Hypothalamus (tissue), 51 donors: Measurements from ENCODE around the gene SRI.

Source experiments
- DNase-seq, 51 donors: peaks; one replicate each; lab custom pipeline; 2025; lab: John Stamatoyannopoulos, UW

The SRI gene

GRCh38 chr7:88226886-88227516, 7.2 kb upstream of the SRI start:
- no peak for DNase-seq

GRCh38 chr7:88226201-88226600, 6.4 kb upstream of the SRI start:
- DNase-seq: no peak

GRCh38 chr7:88224601-88225275, 4.9 kb upstream of the SRI start:
- no peak for DNase-seq

GRCh38 chr7:88223265-88223664, 3.4 kb upstream of the SRI start:
- no peak for DNase-seq

GRCh38 chr7:88218836-88219605, 817 bp downstream of the SRI start:
- peak in 41 of 51 donors; percentile 0 to 71 (median 33) for DNase-seq

- no peak for DNase-seq
Measured at GRCh38 chr7:88218429-88218745, 1.5 kb downstream of the SRI start.

- DNase-seq: no peak
Measured at GRCh38 chr7:88217675-88218428, 2.0 kb downstream of the SRI start.

GRCh38 chr7:88216276-88216675, 3.6 kb downstream of the SRI start:
- DNase-seq: no peak

- DNase-seq: no peak
Measured at GRCh38 chr7:88215295-88215694, 4.5 kb downstream of the SRI start.

GRCh38 chr7:88214456-88214855, 5.4 kb downstream of the SRI start:
- DNase-seq: no peak

- DNase-seq: no peak
Measured at GRCh38 chr7:88212918-88213317, 6.9 kb downstream of the SRI start.

GRCh38 chr7:88208521-88208920, 11.3 kb downstream of the SRI start:
- no peak for DNase-seq

- DNase-seq: no peak
Measured at GRCh38 chr7:88206254-88206653, 13.6 kb downstream of the SRI start.

- DNase-seq: no peak
Measured at GRCh38 chr7:88205179-88205578, 14.7 kb downstream of the SRI start.

- DNase-seq: no peak
Measured at GRCh38 chr7:88204525-88205110, 15.2 kb downstream of the SRI start.

- no peak for DNase-seq
Measured at GRCh38 chr7:88203401-88203800, 16.4 kb downstream of the SRI start.

- no peak for DNase-seq
Measured at GRCh38 chr7:88202799-88203198, 17.0 kb downstream of the SRI start.

- no peak for DNase-seq
Measured at GRCh38 chr7:88202278-88202677, 17.6 kb downstream of the SRI start.

GRCh38 chr7:88201305-88201704, 18.5 kb downstream of the SRI start:
- DNase-seq: no peak

GRCh38 chr7:88200789-88201188, 19.0 kb downstream of the SRI start:
- DNase-seq: peak in 2 of 51 donors; percentile 5 to 20

- DNase-seq: peak in 1 of 51 donors; percentile 6
Measured at GRCh38 chr7:88200261-88200660, 19.6 kb downstream of the SRI start.
